HG03175 (cell line): ENCODE results near the gene ZNF735.
"Not testable (repeated sequence)": the region's sequence is repeated elsewhere in the genome, so short reads cannot be mapped to it uniquely, and the experiment has no call there.

ENCODE experiments used
- ATAC-seq: cut with Tn5 transposase; IDR thresholded peaks from one replicate; pipeline ENCODE4 v1.9.1; 2021; ENCODE audit warnings: mild to moderate bottlenecking, moderate library complexity; ENCODE audit not compliant: unreplicated experiment

The ZNF735 gene

DNA sequence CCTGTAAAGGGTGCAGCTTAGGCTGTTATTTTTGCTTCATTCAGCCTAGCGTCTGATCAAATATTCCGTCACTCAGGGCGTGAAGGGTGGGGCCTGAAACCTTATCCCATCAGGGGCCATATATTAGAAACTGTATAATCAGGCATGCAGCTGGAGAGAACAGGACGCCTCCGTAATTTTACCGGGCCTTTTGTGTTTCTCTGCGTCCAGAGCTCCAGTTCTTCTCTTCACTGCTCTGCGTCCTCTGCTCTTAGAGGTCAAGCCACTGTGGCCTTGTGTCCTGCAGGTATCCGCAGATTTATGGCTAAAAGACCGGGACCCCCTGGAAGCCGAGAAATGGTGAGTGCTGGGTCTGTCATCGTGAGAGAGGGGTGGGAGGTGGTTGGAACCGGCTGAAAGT lies at the start of gene ZNF735:
TSS of gene ZNF735 (plus strand) at position 301 of the 400 bp plus-strand sequence. CDS start at position 301, 0 bp downstream.
- ATAC-seq = no peak

- not testable (repeated sequence) for ATAC-seq
Observed at GRCh38 chr7:64170974-64171373, 36.0 kb upstream of the ZNF735 start.

DNA sequence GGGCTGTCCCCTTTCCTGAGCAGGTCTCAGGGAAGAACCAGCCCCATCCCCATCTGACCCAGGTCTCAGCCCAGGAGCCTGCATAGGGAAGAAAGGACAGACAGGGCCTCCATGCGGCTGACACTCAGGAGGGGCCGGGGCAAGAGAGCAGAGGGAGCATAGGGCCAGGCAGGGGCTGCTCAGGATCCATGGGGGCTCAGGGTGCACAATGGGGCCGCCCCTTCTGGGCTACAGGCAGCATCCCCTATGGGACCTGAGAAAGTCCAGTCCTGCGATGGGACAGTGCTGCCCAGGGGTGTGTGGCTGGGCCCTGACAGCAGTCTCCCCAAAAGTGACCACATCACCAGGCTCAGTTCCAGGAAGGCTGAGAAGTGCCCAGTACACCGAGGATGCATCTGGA lies 32.7 kb upstream of the ZNF735 start:
- no peak for ATAC-seq

GRCh38 chr7:64174941-64175340 lies 32.1 kb upstream of the ZNF735 start:
- no peak for ATAC-seq

GRCh38 chr7:64180989-64181388 lies 26.0 kb upstream of the ZNF735 start:
- no peak for ATAC-seq

- no peak for ATAC-seq
Observed at GRCh38 chr7:64181586-64181985, 25.4 kb upstream of the ZNF735 start.

DNA sequence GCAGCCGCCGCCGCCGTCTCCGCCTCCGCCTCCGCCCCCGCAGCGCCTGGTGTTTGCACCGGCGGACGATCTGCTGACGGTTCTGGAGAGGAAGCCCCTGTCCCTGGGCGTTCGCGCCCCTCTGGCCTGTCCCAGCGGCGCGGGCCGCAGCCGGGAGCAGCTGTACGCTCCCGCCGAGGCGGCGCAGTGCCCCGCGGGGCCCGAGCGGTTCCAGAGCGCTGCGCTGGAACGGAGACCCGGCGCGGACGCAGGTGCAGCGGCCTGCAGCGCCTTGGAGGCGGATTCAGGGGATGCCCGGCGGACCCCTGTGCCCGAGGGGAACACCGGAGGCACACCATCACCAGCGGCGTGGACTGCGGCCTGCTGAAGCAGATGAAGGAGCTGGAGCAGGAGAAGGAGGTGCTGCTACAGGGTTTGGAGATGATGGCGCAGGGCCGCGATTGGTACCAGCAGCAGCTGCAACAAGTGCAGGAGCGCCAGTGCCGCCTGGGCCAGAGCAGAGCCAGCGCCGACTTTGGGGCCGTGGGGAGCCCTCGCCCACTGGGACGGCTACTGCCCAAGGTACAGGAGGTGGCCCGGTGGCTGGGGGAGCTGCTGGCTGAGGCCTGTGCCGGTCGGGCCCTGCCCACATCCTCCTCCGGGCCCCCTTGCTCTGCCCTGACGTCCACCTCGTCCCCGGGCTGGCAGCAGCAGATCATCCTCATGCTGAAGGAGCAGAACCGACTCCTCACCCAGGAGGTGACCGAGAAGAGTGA lies 24.8 kb upstream of the ZNF735 start:
- no peak for ATAC-seq

DNA sequence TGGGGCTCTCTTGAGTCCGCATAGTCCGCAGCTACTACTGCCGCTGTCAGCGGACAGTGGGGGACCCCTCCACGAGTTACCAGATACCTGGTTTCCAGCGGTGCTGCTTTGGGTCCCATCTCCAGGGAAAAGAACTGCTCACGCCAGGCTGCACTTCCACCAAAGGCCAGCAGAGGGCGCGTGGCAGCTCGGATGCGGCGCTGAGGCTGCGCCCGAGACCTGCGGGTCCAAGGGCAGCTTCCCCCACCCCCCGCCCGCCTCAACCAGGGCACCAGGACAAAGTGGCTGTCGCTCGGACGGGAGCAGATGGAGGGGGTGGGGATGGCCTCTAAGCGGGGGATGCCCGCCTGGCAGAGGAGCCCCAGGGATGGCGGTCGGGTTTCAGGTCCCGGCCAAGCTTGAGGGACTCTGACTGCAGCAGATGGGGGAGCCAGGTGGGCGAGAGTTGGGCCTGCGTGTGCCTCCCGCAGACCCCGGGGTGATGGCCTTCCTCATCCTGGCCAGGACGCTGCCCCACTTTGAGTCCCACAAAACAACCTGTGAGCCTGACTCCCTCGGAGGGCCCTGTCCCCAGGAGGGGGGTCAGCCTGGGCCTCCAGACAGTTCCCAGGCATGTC lies 23.8 kb upstream of the ZNF735 start:
- ATAC-seq = no peak

GRCh38 chr7:64183827-64184372 lies 23.1 kb upstream of the ZNF735 start:
- no peak for ATAC-seq

DNA sequence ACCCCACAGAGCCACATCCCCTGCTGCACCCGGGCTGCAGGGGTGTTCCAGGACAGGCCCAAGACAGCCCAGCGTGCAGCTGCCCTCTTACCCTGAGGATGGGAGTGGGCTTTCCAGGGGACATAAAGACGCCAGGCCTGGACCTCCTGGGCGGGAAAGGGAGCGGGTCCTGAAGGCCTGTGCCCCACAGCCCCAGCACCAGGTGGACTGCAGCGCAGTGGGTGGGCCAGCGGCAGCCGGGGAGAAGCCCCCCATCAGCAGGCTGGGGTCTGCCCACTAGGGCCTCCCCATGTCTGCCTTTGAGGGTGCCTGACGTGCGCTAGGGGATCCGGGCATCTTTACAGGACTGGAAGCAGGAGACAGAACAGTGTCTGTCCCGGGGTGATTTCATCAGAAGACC lies 22.6 kb upstream of the ZNF735 start:
- no peak for ATAC-seq

- no peak for ATAC-seq
Observed at GRCh38 chr7:64187408-64187807, 19.6 kb upstream of the ZNF735 start.

- ATAC-seq = no peak
Observed at GRCh38 chr7:64192148-64192704, 14.8 kb upstream of the ZNF735 start.

DNA sequence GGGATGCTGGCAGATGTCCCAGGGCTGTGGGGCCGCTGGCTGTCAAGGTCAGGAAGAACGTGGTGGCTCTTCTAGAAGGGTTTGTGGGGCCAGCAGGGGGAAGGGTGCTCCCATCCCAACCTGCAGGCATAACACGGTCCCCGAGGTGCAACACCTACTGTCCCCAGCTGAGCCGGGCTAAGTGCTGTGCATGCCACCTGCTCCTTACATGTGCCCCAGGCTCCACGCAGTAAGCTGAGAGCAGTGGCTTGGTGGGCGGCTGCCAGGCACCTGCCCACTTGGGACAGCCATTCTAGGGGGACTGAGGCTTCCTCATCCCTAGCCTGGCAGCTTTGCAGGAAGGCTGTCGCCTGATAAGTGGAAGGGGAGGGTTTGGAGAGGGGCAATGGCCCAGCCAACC lies 14.2 kb upstream of the ZNF735 start:
- ATAC-seq = no peak

DNA sequence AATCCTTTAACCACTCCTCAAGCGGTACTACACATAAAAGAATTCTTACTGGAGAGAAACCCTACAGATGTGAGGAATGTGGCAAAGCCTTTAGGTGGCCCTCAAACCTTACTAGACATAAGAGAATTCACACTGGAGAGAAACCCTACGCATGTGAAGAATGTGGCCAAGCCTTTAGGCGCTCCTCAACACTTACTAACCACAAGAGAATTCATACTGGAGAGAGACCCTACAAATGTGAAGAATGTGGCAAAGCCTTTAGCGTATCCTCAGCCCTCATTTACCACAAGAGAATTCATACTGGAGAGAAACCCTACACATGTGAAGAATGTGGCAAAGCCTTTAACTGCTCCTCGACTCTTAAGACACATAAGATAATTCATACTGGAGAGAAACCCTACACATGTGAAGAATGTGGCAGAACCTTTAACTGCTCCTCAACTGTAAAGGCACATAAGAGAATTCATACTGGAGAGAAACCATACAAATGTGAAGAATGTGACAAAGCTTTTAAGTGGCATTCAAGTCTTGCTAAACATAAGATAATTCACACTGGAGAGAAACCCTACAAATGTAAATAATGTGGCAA lies 12.8 kb downstream of the ZNF735 start:
- not testable (repeated sequence) for ATAC-seq

DNA sequence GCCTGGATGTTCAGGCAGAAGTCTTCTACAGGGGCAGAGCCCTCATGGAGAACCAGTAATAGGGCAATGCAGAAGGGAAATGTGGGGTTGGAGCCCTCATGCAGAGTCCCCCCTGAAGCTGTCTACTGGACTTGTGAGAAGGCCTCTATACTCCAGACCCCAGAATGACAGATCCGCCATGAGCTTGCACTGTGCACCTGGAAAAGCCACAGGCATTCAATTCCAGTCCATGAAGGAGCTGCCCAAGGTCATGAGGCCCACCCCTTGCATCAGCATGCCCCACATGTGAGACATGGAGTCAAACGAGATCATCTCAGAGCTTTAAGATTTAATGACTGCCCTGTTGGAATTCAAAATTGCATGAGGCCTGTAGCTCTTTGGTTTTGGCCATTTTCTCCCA lies 16.4 kb downstream of the ZNF735 start:
- ATAC-seq = no peak

DNA sequence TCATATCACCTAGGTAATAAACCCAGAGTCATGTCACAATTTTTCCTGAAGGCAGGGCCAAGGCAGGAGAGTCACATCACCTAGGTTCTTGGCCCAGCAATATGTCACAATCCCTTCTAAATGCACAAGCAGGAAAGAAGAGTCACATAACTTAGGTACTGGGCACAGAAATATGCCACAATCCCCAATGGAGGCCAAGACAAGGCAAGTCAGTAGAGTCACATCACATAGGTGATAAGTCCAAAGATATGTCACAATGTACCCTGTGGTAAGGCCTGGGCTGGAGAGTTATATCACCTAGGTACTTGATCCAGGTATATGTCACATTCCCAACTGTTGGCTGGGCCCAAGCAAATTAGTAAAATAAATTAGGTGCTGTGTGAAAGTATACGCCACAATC lies 21.2 kb downstream of the ZNF735 start, which contains the start of gene ZNF679:
TSS of gene ZNF679 (plus strand) at position 301 of the 400 bp plus-strand sequence. CDS start 20,644 bp downstream, outside the sequence.
- ATAC-seq = not testable (repeated sequence)

GRCh38 chr7:64266341-64266919 lies 59.4 kb downstream of the ZNF735 start:
- ATAC-seq = no peak
